GM21390 (cell line): ENCODE results near the gene INSIG2.

Experiments used
- ATAC-seq: cut with Tn5 transposase; IDR thresholded peaks from one replicate; pipeline ENCODE4 v1.9.1; 2021; ENCODE audit not compliant: unreplicated experiment

INSIG2 gene

DNA sequence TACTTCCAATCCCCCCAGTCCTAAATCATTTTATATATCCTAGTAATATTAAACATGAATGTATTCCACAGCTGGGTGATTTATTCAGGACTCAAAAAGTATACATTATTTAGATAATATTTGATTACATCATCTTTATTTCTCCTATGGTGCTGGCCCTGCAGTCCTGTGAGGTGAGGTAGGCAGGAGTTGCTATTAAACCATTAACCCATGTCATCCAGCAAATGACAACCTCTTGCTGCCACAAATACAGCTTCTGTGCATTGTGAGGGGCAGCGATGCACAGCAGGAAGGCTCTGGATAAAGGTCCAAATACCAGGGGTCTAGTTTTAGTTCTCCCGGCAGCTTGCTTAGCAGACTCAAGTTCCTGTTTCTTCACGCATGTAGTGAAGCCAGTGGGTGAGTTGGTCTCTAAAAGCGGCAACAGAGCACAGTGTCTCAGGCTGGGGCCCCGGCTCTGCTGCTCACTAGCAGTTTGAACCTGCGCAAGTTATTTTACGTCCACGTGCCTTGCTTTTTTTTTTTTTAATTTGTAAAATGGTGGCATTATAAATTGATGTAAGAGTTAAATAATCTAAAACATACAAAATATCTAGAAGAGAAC lies 36.1 kb downstream of the INSIG2 start:
- ATAC-seq: no peak

- no peak for ATAC-seq
Observed at GRCh38 chr2:118127250-118127649, 39.0 kb downstream of the INSIG2 start.

GRCh38 chr2:118128826-118129225 lies 40.6 kb downstream of the INSIG2 start:
- no peak for ATAC-seq

GRCh38 chr2:118130385-118130784 lies 42.1 kb downstream of the INSIG2 start:
- ATAC-seq: no peak

- no peak for ATAC-seq
Observed at GRCh38 chr2:118131771-118132170, 43.5 kb downstream of the INSIG2 start.

- no peak for ATAC-seq
Observed at GRCh38 chr2:118133916-118134315, 45.6 kb downstream of the INSIG2 start.

GRCh38 chr2:118134650-118135049 lies 46.4 kb downstream of the INSIG2 start:
- ATAC-seq: no peak

GRCh38 chr2:118145207-118145606 lies 56.9 kb downstream of the INSIG2 start:
- ATAC-seq: no peak

- no peak for ATAC-seq
Observed at GRCh38 chr2:118145806-118146205, 57.5 kb downstream of the INSIG2 start.

GRCh38 chr2:118146315-118147283 lies 58.3 kb downstream of the INSIG2 start:
- no peak for ATAC-seq

DNA sequence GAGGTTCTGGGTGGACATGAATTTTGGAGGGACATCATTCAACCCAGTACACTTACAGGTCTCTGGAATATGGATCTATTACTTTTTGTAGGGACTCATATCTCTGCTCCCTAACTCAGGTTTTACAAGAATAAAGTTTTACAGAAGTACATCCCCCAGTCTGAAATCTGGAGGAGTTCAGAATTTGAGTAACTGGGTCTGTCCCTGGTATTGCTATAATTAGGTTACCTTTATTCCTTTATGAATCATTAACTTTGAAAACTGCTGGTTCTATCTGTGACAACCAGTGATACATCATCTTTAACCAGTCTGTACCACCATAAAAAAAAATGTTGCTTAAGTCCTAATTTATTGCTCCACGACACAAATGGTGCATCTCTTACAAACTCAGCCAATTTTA lies 59.9 kb downstream of the INSIG2 start:
- ATAC-seq: no peak

GRCh38 chr2:118148809-118149208 lies 60.5 kb downstream of the INSIG2 start:
- no peak for ATAC-seq

- no peak for ATAC-seq
Observed at GRCh38 chr2:118150294-118150693, 62.0 kb downstream of the INSIG2 start.

GRCh38 chr2:118151831-118152230 lies 63.6 kb downstream of the INSIG2 start:
- no peak for ATAC-seq

GRCh38 chr2:118153433-118153832 lies 65.2 kb downstream of the INSIG2 start:
- ATAC-seq: no peak

- ATAC-seq: no peak
Observed at GRCh38 chr2:118154176-118154575, 65.9 kb downstream of the INSIG2 start.
